HEK293T (cell line): ENCODE measurements around the gene ZFYVE26.

Experiments
- ARNT ChIP-seq: fragments of 450-650 bp; IDR thresholded peaks from 2 replicates; pipeline ENCODE4 v1.6.1; 2017; ENCODE audit warnings: mild to moderate bottlenecking
- BHLHE40 ChIP-seq: fragments of 450-650 bp; IDR thresholded peaks from 2 replicates; pipeline ENCODE4 v1.6.1; 2016; ENCODE audit warnings: mild to moderate bottlenecking, moderate library complexity, borderline replicate concordance
- ELF4 ChIP-seq: fragments of 450-650 bp; IDR thresholded peaks from 2 replicates; pipeline ENCODE4 v1.6.1; 2017; ENCODE audit warnings: antibody characterized with exemption
- FOXA1 ChIP-seq: fragments of 450-650 bp; IDR thresholded peaks from 2 replicates; pipeline ENCODE4 v1.6.1; 2016; ENCODE audit warnings: mild to moderate bottlenecking
- FOXM1 ChIP-seq: fragments of 450-650 bp; IDR thresholded peaks from 2 replicates; pipeline ENCODE4 v1.6.1; 2017; ENCODE audit warnings: mild to moderate bottlenecking, borderline replicate concordance
- HDGF ChIP-seq: fragments of 450-650 bp; IDR thresholded peaks from 2 replicates; pipeline ENCODE4 v1.6.1; 2017; ENCODE audit warnings: antibody characterized with exemption, borderline replicate concordance
- LEF1 ChIP-seq: fragments of 450-650 bp; IDR thresholded peaks from 2 replicates; pipeline ENCODE4 v1.6.1; 2017; ENCODE audit warnings: mild to moderate bottlenecking, borderline replicate concordance
- TARDBP ChIP-seq: fragments of 450-650 bp; IDR thresholded peaks from 2 replicates; pipeline ENCODE4 v1.6.1; 2016
- ZNF384 ChIP-seq: fragments of 450-650 bp; IDR thresholded peaks from 2 replicates; pipeline ENCODE4 v1.6.1; 2016

DNA sequence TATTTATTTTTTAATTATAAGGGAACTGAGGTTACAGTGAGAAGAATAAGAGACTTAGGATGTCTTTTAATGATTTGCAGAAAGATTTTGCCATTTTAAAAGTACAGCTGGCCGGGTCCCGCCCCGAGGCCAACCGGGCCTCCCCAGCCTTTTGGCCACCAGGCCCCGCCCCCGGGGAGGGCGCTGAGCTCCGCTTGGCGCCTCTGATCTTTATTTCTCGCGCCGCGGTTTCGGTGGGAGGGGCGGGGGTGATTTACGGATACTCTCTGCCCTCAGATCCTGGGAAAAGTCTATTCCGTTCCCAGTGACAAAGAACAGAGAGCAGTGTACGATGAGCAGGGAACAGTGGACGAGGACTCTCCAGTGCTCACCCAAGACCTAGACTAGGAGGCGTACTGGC, 17.7 kb downstream of the ZFYVE26 start:
- TF ChIP-seq ZNF384: no peak
- no peak for TF ChIP-seq FOXA1
- TF ChIP-seq ELF4: no peak
- no peak for TF ChIP-seq FOXM1
- no peak for TF ChIP-seq HDGF
- TF ChIP-seq LEF1: no peak
- no peak for TF ChIP-seq BHLHE40
- no peak for TF ChIP-seq TARDBP
- TF ChIP-seq ARNT: no peak
